ENCODE results near the gene FOXP1. TPM values are rescaled to one million over a fixed set of nuclear protein-coding genes. Genes with fewer than 3 reads are reported as not detected.

The FOXP1 gene
- total and polyA plus RNA-seq, 8 donors = 13.4 to 74.1 (median 44.1) TPM

DNA sequence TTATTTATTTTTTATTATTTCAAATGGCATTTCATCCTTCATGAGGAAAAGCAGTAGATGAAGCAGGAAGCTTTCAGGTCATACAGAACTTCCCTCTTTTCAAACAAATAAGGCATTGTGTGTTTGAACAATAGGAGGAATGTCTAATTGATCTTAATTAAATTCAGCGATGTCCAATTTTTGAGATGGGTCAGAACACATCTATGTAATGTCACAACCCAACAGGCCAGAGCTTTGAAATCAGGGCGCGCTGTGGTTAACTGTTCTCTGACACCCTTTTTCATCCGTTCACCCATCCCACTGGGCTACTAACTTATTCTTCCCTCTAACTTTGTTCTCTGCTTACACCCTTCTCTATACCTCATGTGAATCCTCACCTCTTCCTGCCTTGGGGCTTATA is 510.5 kb downstream of the FOXP1 start:
- Histone ChIP-seq H3K36me3 (no peaks in the 10 kb centered on the region), H3K9me3 (no peaks in the 10 kb centered on the region), H3K27me3 (no peaks in the 10 kb centered on the region), H3K27ac (no peak overlapping the region), H3K4me1 (peaks cover 0 to 10% (median 0%) of the 10 kb centered on the region in 3 donors), H3K4me3 (no peak overlapping the region)
- FAIRE-seq (no peak), ATAC-seq (no peak), DNase-seq (no peak)
- TF ChIP-seq, protein P1, sequence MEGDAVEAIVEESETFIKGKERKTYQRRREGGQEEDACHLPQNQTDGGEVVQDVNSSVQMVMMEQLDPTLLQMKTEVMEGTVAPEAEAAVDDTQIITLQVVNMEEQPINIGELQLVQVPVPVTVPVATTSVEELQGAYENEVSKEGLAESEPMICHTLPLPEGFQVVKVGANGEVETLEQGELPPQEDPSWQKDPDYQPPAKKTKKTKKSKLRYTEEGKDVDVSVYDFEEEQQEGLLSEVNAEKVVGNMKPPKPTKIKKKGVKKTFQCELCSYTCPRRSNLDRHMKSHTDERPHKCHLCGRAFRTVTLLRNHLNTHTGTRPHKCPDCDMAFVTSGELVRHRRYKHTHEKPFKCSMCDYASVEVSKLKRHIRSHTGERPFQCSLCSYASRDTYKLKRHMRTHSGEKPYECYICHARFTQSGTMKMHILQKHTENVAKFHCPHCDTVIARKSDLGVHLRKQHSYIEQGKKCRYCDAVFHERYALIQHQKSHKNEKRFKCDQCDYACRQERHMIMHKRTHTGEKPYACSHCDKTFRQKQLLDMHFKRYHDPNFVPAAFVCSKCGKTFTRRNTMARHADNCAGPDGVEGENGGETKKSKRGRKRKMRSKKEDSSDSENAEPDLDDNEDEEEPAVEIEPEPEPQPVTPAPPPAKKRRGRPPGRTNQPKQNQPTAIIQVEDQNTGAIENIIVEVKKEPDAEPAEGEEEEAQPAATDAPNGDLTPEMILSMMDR (IDR thresholded peaks at IDR 0.05) = no peak
- intact Hi-C loops (cut with DNase I) = loop anchor here in 1 of 3 donors (10.0 kb wide), 1 partner anchor 52 kb away; no protein-coding TSS in a partner anchor
- WGBS, 2 donors = 81 to 91% methylated on average over 4 of the region's 4 CpGs

DNA sequence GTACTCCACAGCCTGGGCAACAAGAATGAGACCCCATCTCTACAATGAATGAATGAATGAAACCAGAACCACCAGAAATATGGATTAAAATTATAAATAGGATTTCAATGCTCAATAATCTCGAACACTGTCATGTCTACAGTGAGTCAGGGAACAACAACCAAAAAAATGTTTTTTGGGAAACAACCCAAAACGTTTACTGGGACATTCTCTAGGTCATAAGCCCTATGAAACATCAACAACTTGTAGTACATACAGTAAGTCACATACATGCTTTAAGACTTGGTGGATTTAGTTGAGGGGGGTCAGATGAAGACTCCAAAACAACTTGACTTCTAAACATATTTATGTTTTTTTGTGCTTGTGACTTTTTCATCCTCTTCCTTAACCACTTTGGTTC is 511.2 kb downstream of the FOXP1 start:
- Histone ChIP-seq H3K4me3 (no peak overlapping the region), H3K9me3 (no peaks in the 10 kb centered on the region), H3K4me1 (peaks cover 0 to 12% (median 2%) of the 10 kb centered on the region in 3 donors), H3K36me3 (no peaks in the 10 kb centered on the region), H3K27ac (no peak overlapping the region), H3K27me3 (no peaks in the 10 kb centered on the region)
- ATAC-seq (no peak), FAIRE-seq (no peak), DNase-seq (no peak)
- 60 to 65% methylated on average over 2 of the region's 2 CpGs for WGBS, 2 donors
- TF ChIP-seq, protein P1 (IDR thresholded peaks at IDR 0.05) = no peak
- intact Hi-C loops (cut with DNase I) = loop anchor here in 1 of 3 donors (10.0 kb wide), 1 partner anchor 53 kb away; no protein-coding TSS in a partner anchor

DNA sequence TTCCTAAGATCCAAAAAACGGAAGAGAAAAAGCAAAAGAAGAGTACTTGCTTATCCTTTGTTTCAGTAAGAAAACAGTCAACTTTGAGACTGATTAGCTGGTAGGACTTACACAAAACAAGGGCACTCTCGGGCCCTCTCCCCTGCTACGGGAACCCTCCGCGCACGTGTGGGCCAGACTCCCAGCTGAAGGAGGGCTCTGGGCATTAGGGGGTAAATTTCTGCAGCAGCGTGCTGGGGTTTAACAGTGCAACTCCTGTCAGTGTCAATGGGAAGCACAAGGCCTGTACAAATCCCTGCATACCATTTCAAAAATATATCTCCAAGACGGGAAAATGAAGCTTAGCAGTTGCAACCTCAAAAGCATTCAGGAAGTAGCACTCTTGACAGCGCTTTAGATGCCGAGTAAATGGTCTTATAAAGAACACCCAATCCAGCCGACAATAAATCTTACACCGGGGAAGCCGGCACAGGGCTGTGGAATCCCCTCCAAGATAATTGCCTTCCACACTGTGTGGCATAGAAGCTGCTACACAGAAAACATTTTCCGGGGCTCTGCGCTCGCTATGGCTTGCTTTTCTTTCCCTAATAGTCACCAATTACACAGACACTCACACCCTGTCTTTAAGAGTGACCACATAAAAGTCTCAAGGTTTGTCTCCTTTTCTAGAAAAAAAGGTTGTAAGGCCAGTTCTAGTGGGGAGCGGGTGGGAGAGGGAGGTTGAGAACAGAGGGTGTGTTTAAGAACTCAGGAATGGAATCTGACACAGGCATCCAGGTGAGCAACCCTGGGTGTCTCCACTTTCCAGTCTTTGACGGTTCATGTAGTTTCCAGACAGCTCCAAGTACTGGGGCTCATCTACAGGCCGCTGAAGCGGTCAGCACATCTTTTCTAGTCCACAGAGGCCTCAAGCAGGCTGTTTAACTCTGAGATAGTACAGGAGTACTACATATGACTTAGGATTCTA is 512.7 kb downstream of the FOXP1 start:
- no peaks in the 10 kb centered on the region for H3K9me3 ChIP-seq
- no peak for FAIRE-seq
- 86 to 87% methylated on average over 20 of the region's 20 CpGs for WGBS, 2 donors
- no peak for DNase-seq
- H3K27ac ChIP-seq = no peak overlapping the region
- no peak overlapping the region for H3K4me3 ChIP-seq
- no peak for ATAC-seq
- H3K36me3 ChIP-seq = no peaks in the 10 kb centered on the region
- TF ChIP-seq, protein P1 (IDR thresholded peaks at IDR 0.05) = no peak
- peaks cover 4 to 23% (median 17%) of the 10 kb centered on the region in 3 donors for H3K4me1 ChIP-seq
- no peaks in the 10 kb centered on the region for H3K27me3 ChIP-seq
- intact Hi-C loops (cut with DNase I) = loop anchor here in 1 of 3 donors (10.0 kb wide), 1 partner anchor 54 kb away; no protein-coding TSS in a partner anchor

DNA sequence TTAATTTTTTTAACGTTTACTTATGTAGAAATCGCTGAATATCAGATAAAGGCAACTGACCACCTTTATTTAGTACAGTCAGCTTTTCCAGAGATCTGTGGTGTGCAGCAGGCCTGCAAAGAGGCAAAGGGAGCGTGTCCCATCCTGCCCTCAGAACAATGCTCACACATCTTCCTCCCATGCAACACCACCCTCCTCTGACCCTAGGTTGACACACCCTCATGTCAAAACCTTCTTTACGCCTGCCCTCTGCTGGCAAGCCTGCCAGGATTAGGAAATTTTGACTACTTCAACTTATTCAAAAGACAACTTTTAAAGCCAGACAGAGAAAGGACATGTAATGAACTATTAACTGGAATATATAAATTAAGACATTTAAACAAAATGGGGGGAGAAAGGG is 513.7 kb downstream of the FOXP1 start:
- ATAC-seq = peak in 2 of 4 donors; percentile 18 to 36
- no peak overlapping the region for H3K4me3 ChIP-seq
- 55 to 62% methylated on average over 4 of the region's 4 CpGs for whole genome bisulfite sequencing, 2 donors
- peak in 2 of 6 donors; percentile 31 to 41 for DNase-seq
- FAIRE-seq = no peak
- no peak overlapping the region for H3K27ac ChIP-seq
- no peaks in the 10 kb centered on the region for H3K9me3 ChIP-seq
- intact Hi-C loops (cut with DNase I) = loop anchor here in 2 of 3 donors (5.0 to 10.0 kb wide), 3 partner anchors 53 to 65 kb away; no protein-coding TSS in a partner anchor
- peaks cover 4 to 23% (median 19%) of the 10 kb centered on the region in 3 donors for H3K4me1 ChIP-seq
- H3K27me3 ChIP-seq = no peaks in the 10 kb centered on the region
- H3K36me3 ChIP-seq = no peaks in the 10 kb centered on the region
- TF ChIP-seq, protein P1 (IDR thresholded peaks at IDR 0.05) = peak in 1 of 4 donors; percentile 10
